Thyroid gland (tissue), 4 donors: ENCODE results near the gene PPP5C. TPM values are rescaled to one million over a fixed set of nuclear protein-coding genes. Genes with fewer than 3 reads are reported as not detected.
"Not testable (repeated sequence)": the region's sequence is repeated elsewhere in the genome, so short reads cannot be mapped to it uniquely, and the experiment has no call there.

ENCODE experiments used
- DNase-seq, 2 donors: peaks; one replicate each; pipeline ENCODE4 v3.0.0-alpha.2; 2019
- H3K27ac ChIP-seq, 3 donors: fragments of 200-600 bp; sonication (generic); 1 replicate in 2 of 3; 2 replicates in 1 of 3; pipeline ENCODE4 v1.5.1; 2016 to 2019; ENCODE audit warnings: mild to moderate bottlenecking in 1 of 3, moderate library complexity in 1 of 3
- H3K27me3 ChIP-seq: fragments of 200-600 bp; sonication (generic); one replicate; pipeline ENCODE4 v1.5.1; 2019
- H3K36me3 ChIP-seq, 2 donors: fragments of 200-600 bp; sonication (generic); one replicate each; pipeline ENCODE4 v1.5.1; 2016 to 2019
- H3K4me1 ChIP-seq, 2 donors: fragments of 200-600 bp; sonication (generic); one replicate each; pipeline ENCODE4 v1.5.1; 2017 to 2019
- H3K4me3 ChIP-seq, 3 donors: fragments of 200-600 bp; sonication (generic); replicated peaks in 1 of 3; 1 replicate in 2 of 3; 2 replicates in 1 of 3; pipeline ENCODE4 v1.5.1; 2016; ENCODE audit warnings: mild to moderate bottlenecking in 1 of 3
- H3K9me3 ChIP-seq: fragments of 200-600 bp; sonication (generic); one replicate; pipeline ENCODE4 v1.5.1; 2017
- CTCF ChIP-seq, 6 experiments: fragments of 200-600 bp in 3 of 6; fragments of 450-650 bp in 3 of 6; sonication (generic) in 3 of 6; IDR thresholded peaks; one replicate each; pipeline ENCODE4 v1.5.1; 2016 to 2019; ENCODE audit warnings: antibody characterized with exemption in 6 of 6, mild to moderate bottlenecking in 2 of 6, inconsistent platforms in 1 of 6, moderate library complexity in 1 of 6
- POLR2A ChIP-seq, 2 donors: fragments of 450-650 bp; IDR thresholded peaks; one replicate each; pipeline ENCODE4 v1.6.1; 2017; ENCODE audit warnings: antibody characterized with exemption in 2 of 2, mild to moderate bottlenecking in 2 of 2, moderate library complexity in 1 of 2
- WGBS, 2 donors: methylation state at CpG; one replicate each; pipeline ENCODE4 v1.1.5; 2017; 5-methylcytosine and 5-hydroxymethylcytosine counted together
- intact Hi-C: fragments of 100-400 bp; cut with DNase I; formaldehyde crosslinking; loops from one replicate; pipeline ENCODE4 v1.15.1; 2023
- total RNA-seq, 4 donors: library from RNA; depleted of rRNA; stranded (reverse); fragments of >200 nt; gene quantifications; one replicate each; pipeline ENCODE4 v1.2.3, GENCODE V29; 2016

PPP5C gene
- total RNA-seq, 4 donors from 2014 or later, result 63.3 to 112 (median 80.7) TPM

- Histone ChIP-seq H3K4me1 (peaks cover 21 to 28% of the 10 kb centered on the region in 2 donors), H3K27ac (peak overlapping the region; percentile 78 to 85 (median 80)), H3K4me3 (peak overlapping the region in 1 of 3 donors; percentile 1)
- WGBS, 2 donors, result 26% methylated on average over 42 of the region's 53 CpGs
- intact Hi-C loops, H3K36me3 ChIP-seq, H3K9me3 ChIP-seq, H3K27me3 ChIP-seq: not testable (repeated sequence)
- DNase-seq, result peak; percentile 97 to 98
- peak in 1 of 2 donors; percentile 37 for TF ChIP-seq POLR2A (IDR thresholded peaks at IDR 0.05)
Measured at GRCh38 chr19:46415804-46416709, 69.2 kb downstream of the PPP5C start.

- intact Hi-C loops, result no loop called here
- TF ChIP-seq POLR2A (IDR thresholded peaks at IDR 0.05) (no peak), CTCF (IDR thresholded peaks at IDR 0.05) (no peak)
- 79 to 89% methylated on average over 7 of the region's 7 CpGs for WGBS, 2 donors
- Histone ChIP-seq H3K9me3 (no peaks in the 10 kb centered on the region), H3K4me1 (peaks cover 5 to 14% of the 10 kb centered on the region in 2 donors), H3K36me3 (no peaks in the 10 kb centered on the region), H3K4me3 (no peak overlapping the region), H3K27ac (no peak overlapping the region), H3K27me3 (no peaks in the 10 kb centered on the region)
- DNase-seq, result no peak
Measured at GRCh38 chr19:46420056-46420455, 73.2 kb downstream of the PPP5C start.

- no peaks in the 10 kb centered on the region for H3K27me3 ChIP-seq
- H3K36me3 ChIP-seq, result no peaks in the 10 kb centered on the region
- intact Hi-C loops, result no loop called here
- no peak overlapping the region for H3K27ac ChIP-seq
- no peak overlapping the region for H3K4me3 ChIP-seq
- DNase-seq, result no peak
- H3K4me1 ChIP-seq, result peaks cover 7 to 13% of the 10 kb centered on the region in 2 donors
- no peak for TF ChIP-seq CTCF (IDR thresholded peaks at IDR 0.05)
- 75 to 83% methylated on average over 2 of the region's 2 CpGs for WGBS, 2 donors
- H3K9me3 ChIP-seq, result no peaks in the 10 kb centered on the region
Measured at GRCh38 chr19:46422344-46422743, 75.5 kb downstream of the PPP5C start.

- H3K4me3 ChIP-seq, result no peak overlapping the region
- intact Hi-C loops, result no loop called here
- no peak overlapping the region for H3K27ac ChIP-seq
- H3K9me3 ChIP-seq, result no peaks in the 10 kb centered on the region
- peaks cover 7 to 13% of the 10 kb centered on the region in 2 donors for H3K4me1 ChIP-seq
- TF ChIP-seq CTCF (IDR thresholded peaks at IDR 0.05), result no peak
- no peak for TF ChIP-seq POLR2A (IDR thresholded peaks at IDR 0.05)
- no peaks in the 10 kb centered on the region for H3K27me3 ChIP-seq
- 73 to 76% methylated on average over 5 of the region's 5 CpGs for WGBS, 2 donors
- H3K36me3 ChIP-seq, result no peaks in the 10 kb centered on the region
- DNase-seq, result no peak
Measured at GRCh38 chr19:46423188-46423587, 76.3 kb downstream of the PPP5C start.

- 1 to 3% methylated on average over 10 of the region's 10 CpGs for whole genome bisulfite sequencing, 2 donors
- TF ChIP-seq CTCF (IDR thresholded peaks at IDR 0.05), result no peak
- no peak for TF ChIP-seq POLR2A (IDR thresholded peaks at IDR 0.05)
- Histone ChIP-seq H3K27me3 (no peaks in the 10 kb centered on the region), H3K9me3 (no peaks in the 10 kb centered on the region), H3K4me3 (peak overlapping the region in 2 of 3 donors; percentile 15 to 23), H3K27ac (peak overlapping the region; percentile 71 to 83 (median 74)), H3K4me1 (peaks cover 7 to 18% of the 10 kb centered on the region in 2 donors), H3K36me3 (no peaks in the 10 kb centered on the region)
- intact Hi-C loops, result no loop called here
- DNase-seq, result peak; percentile 39 to 53
Measured at GRCh38 chr19:46426035-46426505, 79.2 kb downstream of the PPP5C start.
